Measurements from ENCODE around the gene LCE3B. TPM values are rescaled to one million over a fixed set of nuclear protein-coding genes. Genes with fewer than 3 reads are reported as not detected.

LCE3B gene
- total and polyA plus RNA-seq, 2 donors (not counting 1 experiment from before 2014, with no cell fraction given) = not detected

- Histone ChIP-seq H3K36me3 (replicated peaks in 1 of 2; ENCODE audit: control extremely low read depth in 1 of 2, control insufficient read depth in 1 of 2, extremely low read depth in 1 of 2, insufficient read depth in 2 of 2, low read length in 1 of 2) (no peaks in the 10 kb centered on the region), H3K4me1 (ENCODE audit: control insufficient read depth in 2 of 2, insufficient read depth in 2 of 2, low read length in 2 of 2) (no peaks in the 10 kb centered on the region), H3K9me3 (ENCODE audit: control extremely low read depth in 1 of 3, control insufficient read depth in 2 of 3, insufficient read depth in 1 of 3, low read length in 2 of 3) (peaks cover 0 to 2% (median 0%) of the 10 kb centered on the region in 3 donors), H3K4me2 (replicated peaks; ENCODE audit: low read depth, low read length, poor library complexity, severe bottlenecking) (no peak within 1 kb of the TSS), H4K20me1 (ENCODE audit: control insufficient read depth, insufficient read depth, low read length, poor library complexity, severe bottlenecking) (no peaks in the 10 kb centered on the region), H3K4me3 (ENCODE audit: control extremely low read depth in 1 of 5, extremely low read depth in 1 of 5, insufficient read depth in 1 of 5, low read depth in 2 of 5, low read length in 4 of 5) (no peak within 1 kb of the TSS), H3K9ac (ENCODE audit: low read length) (no peak within 1 kb of the TSS), H3K27ac (ENCODE audit: low read length in 2 of 2) (no peak within 1 kb of the TSS), H2AFZ (ENCODE audit: insufficient read depth, low read depth, low read length, poor library complexity, severe bottlenecking) (no peak within 1 kb of the TSS), H3K79me2 (ENCODE audit: control insufficient read depth, insufficient read depth, low read length) (no peaks in the 10 kb centered on the region), H3K27me3 (replicated peaks in 1 of 4; ENCODE audit: control extremely low read depth in 1 of 4, control insufficient read depth in 3 of 4, insufficient read depth in 4 of 4, low read length in 3 of 4) (no peaks in the 10 kb centered on the region)
- ChIA-PET CTCF (no interaction called here), POLR2A (no interaction called here)
- Mint-ChIP-seq H3K4me1 (no peaks in the 10 kb centered on the region), H3K4me3 (no peak within 1 kb of the TSS), H3K27me3 (peaks cover 12% of the 10 kb centered on the region), H3K9me3 (ENCODE audit: insufficient read depth) (no peaks in the 10 kb centered on the region), H3K27ac (no peak within 1 kb of the TSS)
- WGBS (ENCODE audit: insufficient coverage) = 90% methylated on average over 3 of the region's 4 CpGs
- TF ChIP-seq, protein P1, sequence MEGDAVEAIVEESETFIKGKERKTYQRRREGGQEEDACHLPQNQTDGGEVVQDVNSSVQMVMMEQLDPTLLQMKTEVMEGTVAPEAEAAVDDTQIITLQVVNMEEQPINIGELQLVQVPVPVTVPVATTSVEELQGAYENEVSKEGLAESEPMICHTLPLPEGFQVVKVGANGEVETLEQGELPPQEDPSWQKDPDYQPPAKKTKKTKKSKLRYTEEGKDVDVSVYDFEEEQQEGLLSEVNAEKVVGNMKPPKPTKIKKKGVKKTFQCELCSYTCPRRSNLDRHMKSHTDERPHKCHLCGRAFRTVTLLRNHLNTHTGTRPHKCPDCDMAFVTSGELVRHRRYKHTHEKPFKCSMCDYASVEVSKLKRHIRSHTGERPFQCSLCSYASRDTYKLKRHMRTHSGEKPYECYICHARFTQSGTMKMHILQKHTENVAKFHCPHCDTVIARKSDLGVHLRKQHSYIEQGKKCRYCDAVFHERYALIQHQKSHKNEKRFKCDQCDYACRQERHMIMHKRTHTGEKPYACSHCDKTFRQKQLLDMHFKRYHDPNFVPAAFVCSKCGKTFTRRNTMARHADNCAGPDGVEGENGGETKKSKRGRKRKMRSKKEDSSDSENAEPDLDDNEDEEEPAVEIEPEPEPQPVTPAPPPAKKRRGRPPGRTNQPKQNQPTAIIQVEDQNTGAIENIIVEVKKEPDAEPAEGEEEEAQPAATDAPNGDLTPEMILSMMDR (IDR thresholded peaks at IDR 0.05) = no peak
- TF ChIP-seq EZH2 (IDR thresholded peaks at IDR 0.05; ENCODE audit: borderline replicate concordance, insufficient read depth, low read depth, low read length, poor library complexity, severe bottlenecking) = no peak
- intact Hi-C loops (cut with micrococcal nuclease) = no loop called here
- DNase-seq (no peak), ATAC-seq (ENCODE audit: low read depth) (no peak)
Observed at GRCh38 chr1:152580433-152580832, 33.2 kb upstream of the LCE3B start, which contains the start of gene LCE3D. LCE3D (minus strand) TSS chr1:152580516; CDS start chr1:152579936, 580 bp downstream.

GRCh38 chr1:152582647-152583046, 31.0 kb upstream of the LCE3B start:
- Histone ChIP-seq H3K36me3 (replicated peaks in 1 of 2; ENCODE audit: control extremely low read depth in 1 of 2, control insufficient read depth in 1 of 2, extremely low read depth in 1 of 2, insufficient read depth in 2 of 2, low read length in 1 of 2) (no peaks in the 10 kb centered on the region), H3K4me3 (ENCODE audit: control extremely low read depth in 1 of 5, extremely low read depth in 1 of 5, insufficient read depth in 1 of 5, low read depth in 2 of 5, low read length in 4 of 5) (no peak overlapping the region), H2AFZ (ENCODE audit: insufficient read depth, low read depth, low read length, poor library complexity, severe bottlenecking) (no peak overlapping the region), H3K27ac (ENCODE audit: low read length in 2 of 2) (no peak overlapping the region), H3K4me1 (ENCODE audit: control insufficient read depth in 2 of 2, insufficient read depth in 2 of 2, low read length in 2 of 2) (no peaks in the 10 kb centered on the region), H4K20me1 (ENCODE audit: control insufficient read depth, insufficient read depth, low read length, poor library complexity, severe bottlenecking) (no peaks in the 10 kb centered on the region), H3K9ac (ENCODE audit: low read length) (no peak overlapping the region), H3K4me2 (replicated peaks; ENCODE audit: low read depth, low read length, poor library complexity, severe bottlenecking) (no peak overlapping the region), H3K79me2 (ENCODE audit: control insufficient read depth, insufficient read depth, low read length) (no peaks in the 10 kb centered on the region), H3K27me3 (replicated peaks in 1 of 4; ENCODE audit: control extremely low read depth in 1 of 4, control insufficient read depth in 3 of 4, insufficient read depth in 4 of 4, low read length in 3 of 4) (no peaks in the 10 kb centered on the region), H3K9me3 (ENCODE audit: control extremely low read depth in 1 of 3, control insufficient read depth in 2 of 3, insufficient read depth in 1 of 3, low read length in 2 of 3) (peaks cover 0 to 1% (median 0%) of the 10 kb centered on the region in 3 donors)
- no CpG with 5 or more reads among the region's 1 CpG for WGBS (ENCODE audit: insufficient coverage)
- no peaks in the 10 kb centered on the region for H3K4me1 Mint-ChIP-seq
- TF ChIP-seq EZH2 (IDR thresholded peaks at IDR 0.05; ENCODE audit: borderline replicate concordance, insufficient read depth, low read depth, low read length, poor library complexity, severe bottlenecking) = no peak
- TF ChIP-seq, protein P1 (IDR thresholded peaks at IDR 0.05) = no peak
- ChIA-PET CTCF (no interaction called here), POLR2A (no interaction called here)
- no peaks in the 10 kb centered on the region for H3K9me3 Mint-ChIP-seq (ENCODE audit: insufficient read depth)
- H3K27ac Mint-ChIP-seq = no peak overlapping the region
- H3K27me3 Mint-ChIP-seq = peaks cover 9% of the 10 kb centered on the region
- DNase-seq (no peak), ATAC-seq (ENCODE audit: low read depth) (no peak)
- intact Hi-C loops (cut with micrococcal nuclease) = no loop called here
- H3K4me3 Mint-ChIP-seq = no peak overlapping the region

Data from B cell (primary cell).